ENCODE results near the gene PHF23. TPM values are rescaled to one million over a fixed set of nuclear protein-coding genes. Genes with fewer than 3 reads are reported as not detected.

Gene PHF23
- total RNA-seq, 4 donors from 2014 or later = 23.4 to 32.5 (median 27.9) TPM

DNA sequence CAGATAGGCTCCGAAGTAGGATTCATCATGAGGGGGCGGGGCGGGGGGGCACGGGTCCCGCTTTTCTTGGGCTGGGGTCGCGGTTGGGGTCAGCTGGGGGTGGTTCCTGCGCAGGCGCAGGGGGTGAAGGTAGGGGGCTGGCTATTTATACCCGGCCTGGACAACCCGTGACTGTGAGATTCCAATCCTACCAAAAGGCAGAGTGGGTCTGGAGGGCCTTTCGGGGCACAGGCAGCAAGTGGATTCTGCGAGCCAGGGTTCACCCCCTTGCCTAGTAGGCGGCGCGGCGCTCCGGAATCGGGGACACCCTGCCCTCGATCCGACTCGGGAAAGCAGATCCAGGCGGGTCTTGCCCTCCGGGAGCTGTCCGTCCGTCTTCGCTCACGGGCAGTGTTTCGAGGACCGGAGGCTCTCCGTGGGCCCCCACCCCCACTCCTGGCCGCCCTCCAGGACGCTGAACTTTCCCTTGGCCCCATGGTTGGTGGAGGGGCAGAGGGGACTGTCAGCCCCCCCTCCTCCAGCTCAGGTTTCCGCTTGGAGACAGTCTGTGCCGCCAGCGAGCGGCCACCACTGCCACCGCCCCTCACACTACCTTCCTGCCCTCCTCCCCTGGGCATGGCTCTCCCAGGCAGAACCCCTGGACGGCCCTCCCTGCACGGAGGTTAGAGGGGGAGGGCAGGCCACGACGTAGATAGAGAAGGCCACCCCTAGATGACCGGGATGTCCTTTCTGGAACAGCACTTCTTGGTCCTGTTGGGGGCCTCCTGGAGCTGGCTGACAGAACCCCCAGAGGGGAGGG, 42.9 kb upstream of the PHF23 start:
- peak in 1 of 2 donors; percentile 89 for DNase-seq (ENCODE audit: low spot score in 2 of 2)
- intact Hi-C loops (cut with DNase I; ENCODE audit: low total_unique reads) = loop anchor here (2.0 kb wide), 1 partner anchor 61 kb away; no protein-coding TSS in a partner anchor
- WGBS, 2 donors = 7 to 8% methylated on average over 24 to 37 of the region's 43 CpGs
- H3K4me3 ChIP-seq (ENCODE audit: low read depth, poor library complexity, severe bottlenecking) = peak overlapping the region; percentile 29
- TF ChIP-seq POLR2A (IDR thresholded peaks at IDR 0.05) = no peak
- TF ChIP-seq, protein P1, sequence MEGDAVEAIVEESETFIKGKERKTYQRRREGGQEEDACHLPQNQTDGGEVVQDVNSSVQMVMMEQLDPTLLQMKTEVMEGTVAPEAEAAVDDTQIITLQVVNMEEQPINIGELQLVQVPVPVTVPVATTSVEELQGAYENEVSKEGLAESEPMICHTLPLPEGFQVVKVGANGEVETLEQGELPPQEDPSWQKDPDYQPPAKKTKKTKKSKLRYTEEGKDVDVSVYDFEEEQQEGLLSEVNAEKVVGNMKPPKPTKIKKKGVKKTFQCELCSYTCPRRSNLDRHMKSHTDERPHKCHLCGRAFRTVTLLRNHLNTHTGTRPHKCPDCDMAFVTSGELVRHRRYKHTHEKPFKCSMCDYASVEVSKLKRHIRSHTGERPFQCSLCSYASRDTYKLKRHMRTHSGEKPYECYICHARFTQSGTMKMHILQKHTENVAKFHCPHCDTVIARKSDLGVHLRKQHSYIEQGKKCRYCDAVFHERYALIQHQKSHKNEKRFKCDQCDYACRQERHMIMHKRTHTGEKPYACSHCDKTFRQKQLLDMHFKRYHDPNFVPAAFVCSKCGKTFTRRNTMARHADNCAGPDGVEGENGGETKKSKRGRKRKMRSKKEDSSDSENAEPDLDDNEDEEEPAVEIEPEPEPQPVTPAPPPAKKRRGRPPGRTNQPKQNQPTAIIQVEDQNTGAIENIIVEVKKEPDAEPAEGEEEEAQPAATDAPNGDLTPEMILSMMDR (IDR thresholded peaks at IDR 0.05) = no peak

DNA sequence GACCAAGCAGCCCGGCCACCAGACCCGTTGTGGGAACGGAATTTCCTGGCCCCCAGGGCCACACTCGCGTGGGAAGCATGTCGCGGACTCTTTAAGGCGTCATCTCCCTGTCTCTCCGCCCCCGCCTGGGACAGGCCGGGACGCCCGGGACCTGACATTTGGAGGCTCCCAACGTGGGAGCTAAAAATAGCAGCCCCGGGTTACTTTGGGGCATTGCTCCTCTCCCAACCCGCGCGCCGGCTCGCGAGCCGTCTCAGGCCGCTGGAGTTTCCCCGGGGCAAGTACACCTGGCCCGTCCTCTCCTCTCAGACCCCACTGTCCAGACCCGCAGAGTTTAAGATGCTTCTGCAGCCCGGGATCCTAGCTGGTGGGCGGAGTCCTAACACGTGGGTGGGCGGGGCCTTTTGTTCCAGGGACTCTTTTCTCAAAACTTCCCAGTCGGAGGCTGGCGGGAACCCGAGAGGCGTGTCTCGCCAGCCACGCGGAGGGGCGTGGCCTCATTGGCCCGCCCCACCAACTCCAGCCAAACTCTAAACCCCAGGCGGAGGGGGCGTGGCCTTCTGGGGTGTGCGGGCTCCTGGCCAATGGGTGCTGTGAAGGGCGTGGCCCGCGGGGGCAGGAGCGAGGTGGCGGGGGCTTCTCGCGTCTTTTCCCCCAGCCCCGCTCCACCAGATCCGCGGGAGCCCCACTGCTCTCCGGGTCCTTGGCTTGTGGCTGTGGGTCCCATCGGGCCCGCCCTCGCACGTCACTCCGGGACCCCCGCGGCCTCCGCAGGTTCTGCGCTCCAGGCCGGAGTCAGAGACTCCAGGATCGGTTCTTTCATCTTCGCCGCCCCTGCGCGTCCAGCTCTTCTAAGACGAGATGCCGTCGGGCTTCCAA, 42.1 kb upstream of the PHF23 start, which contains the start of gene SLC2A4:
Gene SLC2A4 (plus strand): TSS at position 645 of the 879 bp plus-strand sequence. CDS start 217 bp downstream, at position 862.
- no peak for TF ChIP-seq POLR2A (IDR thresholded peaks at IDR 0.05)
- TF ChIP-seq, protein P1 (IDR thresholded peaks at IDR 0.05) = no peak
- WGBS, 2 donors = 0 to 1% methylated on average over 40 to 47 of the region's 71 CpGs
- intact Hi-C loops (cut with DNase I; ENCODE audit: low total_unique reads) = loop anchor here (2.0 kb wide), 1 partner anchor 61 kb away; no protein-coding TSS in a partner anchor
- peak; percentile 92 to 98 for DNase-seq (ENCODE audit: low spot score in 2 of 2)
- H3K4me3 ChIP-seq (ENCODE audit: low read depth, poor library complexity, severe bottlenecking) = peak within 1 kb of the TSS; percentile 29

DNA sequence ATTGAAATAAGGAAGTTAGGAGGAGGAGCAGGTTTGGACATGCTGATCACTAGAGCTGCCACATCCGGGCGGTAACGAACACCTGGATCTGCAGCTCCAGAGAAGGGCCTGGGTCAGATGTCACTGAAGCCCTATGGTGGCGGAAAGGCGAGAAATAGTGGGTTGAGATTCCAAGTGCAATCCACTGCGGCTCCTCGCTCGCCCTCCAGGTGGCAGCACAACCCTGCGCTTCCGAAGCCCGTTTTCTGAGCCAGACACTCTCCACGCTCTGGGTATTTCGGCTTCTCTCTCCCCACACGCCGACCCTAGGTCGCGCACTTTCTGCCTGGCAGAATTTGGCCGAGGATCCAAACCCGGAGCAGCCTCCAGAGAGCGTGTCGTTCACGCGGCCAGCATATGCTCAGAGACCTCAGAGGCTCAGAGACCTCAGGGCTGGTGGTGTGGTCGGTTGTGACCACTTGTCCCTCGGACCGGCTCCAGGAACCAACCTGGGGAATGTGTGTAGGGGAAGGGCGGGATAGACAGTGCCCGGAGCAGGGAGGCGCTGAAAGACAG, 41.3 kb upstream of the PHF23 start:
- intact Hi-C loops (cut with DNase I; ENCODE audit: low total_unique reads) = loop anchor here (2.0 kb wide), 1 partner anchor 62 kb away; no protein-coding TSS in a partner anchor

DNA sequence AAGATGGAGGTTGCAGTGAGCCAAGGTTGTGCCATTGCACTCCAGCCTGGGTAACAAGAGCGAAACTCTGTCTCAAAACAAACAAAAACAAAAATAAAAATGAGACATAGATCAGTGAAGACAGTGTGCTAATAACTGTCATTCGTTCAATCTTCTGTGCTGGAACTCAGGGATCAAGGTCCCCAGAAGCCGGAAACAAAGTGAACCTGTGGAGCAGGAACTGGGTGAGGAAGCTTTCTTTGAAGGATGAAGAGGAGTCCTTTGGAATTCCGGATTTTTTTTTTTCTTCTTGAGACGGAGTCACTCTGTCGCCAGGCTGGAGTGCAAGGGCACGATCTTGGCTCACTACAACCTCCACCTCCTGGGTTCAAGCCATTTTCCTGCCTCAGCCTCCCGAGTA, 40.2 kb upstream of the PHF23 start:
- TF ChIP-seq, protein P1 (IDR thresholded peaks at IDR 0.05) = no peak
- TF ChIP-seq POLR2A (IDR thresholded peaks at IDR 0.05) = no peak
- no peak for DNase-seq (ENCODE audit: low spot score in 2 of 2)
- intact Hi-C loops (cut with DNase I; ENCODE audit: low total_unique reads) = no loop called here
- H3K4me3 ChIP-seq (ENCODE audit: low read depth, poor library complexity, severe bottlenecking) = no peak overlapping the region
- WGBS, 2 donors = 78 to 81% methylated on average over 8 of the region's 8 CpGs

More for the DNA sequence above, 41.3 kb upstream of the PHF23 start:
- peak overlapping the region; percentile 6 for H3K4me3 ChIP-seq (ENCODE audit: low read depth, poor library complexity, severe bottlenecking)
- DNase-seq (ENCODE audit: low spot score in 2 of 2) = peak; percentile 69 to 96
- WGBS, 2 donors = 0 to 1% methylated on average over 29 of the region's 29 CpGs
- TF ChIP-seq POLR2A (IDR thresholded peaks at IDR 0.05) = no peak
- TF ChIP-seq, protein P1 (IDR thresholded peaks at IDR 0.05) = peak in 1 of 3 donors; percentile 98

DNA sequence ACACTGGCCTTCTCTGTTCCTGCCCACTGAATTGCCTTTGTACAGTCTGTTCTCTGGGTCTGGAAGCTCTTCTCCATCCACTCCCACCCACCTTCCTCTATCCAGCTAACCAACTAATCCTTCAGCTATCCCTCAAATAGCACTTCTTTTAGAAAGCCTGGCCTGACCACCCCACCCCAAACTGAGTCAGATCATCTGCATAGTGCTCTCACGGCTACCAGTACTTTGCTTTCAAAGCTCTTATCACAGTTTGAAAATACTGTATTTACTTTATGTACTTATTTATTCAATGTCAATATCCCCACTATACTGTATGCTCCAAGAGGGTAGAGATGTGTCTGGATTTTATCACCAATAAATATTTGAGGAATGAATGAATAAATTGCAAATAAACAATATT, 27.5 kb upstream of the PHF23 start:
- DNase-seq (ENCODE audit: low spot score in 2 of 2) = no peak
- no peak for TF ChIP-seq POLR2A (IDR thresholded peaks at IDR 0.05)
- TF ChIP-seq, protein P1 (IDR thresholded peaks at IDR 0.05) = no peak
- intact Hi-C loops (cut with DNase I; ENCODE audit: low total_unique reads) = no loop called here
- WGBS, 2 donors = 64 to 70% methylated on average over 1 of the region's 1 CpG
- H3K4me3 ChIP-seq (ENCODE audit: low read depth, poor library complexity, severe bottlenecking) = no peak overlapping the region
